Neural cell (in vitro differentiated cells): ENCODE measurements around the gene SLC25A21. TPM values are rescaled to one million over a fixed set of nuclear protein-coding genes. Genes with fewer than 3 reads are reported as not detected.

Experiments used
- H2AFZ ChIP-seq: fragments of 200-600, 300-800 bp; sonication (generic), shearing (Covaris generic); 2 replicates; pipeline ENCODE4 v1.6.0; 2014; ENCODE audit warnings: low read depth, mild to moderate bottlenecking, antibody characterized with exemption, low read length, moderate library complexity
- H3F3A ChIP-seq: fragments of 200-600 bp; shearing (Covaris generic); 2 replicates; pipeline ENCODE4 v1.6.1; 2016; ENCODE audit warnings: mild to moderate bottlenecking, moderate library complexity, mixed read lengths, antibody characterized with exemption, low read length; ENCODE audit not compliant: insufficient read depth, poor library complexity, severe bottlenecking
- H3K27ac ChIP-seq: fragments of 200-600, 300-800 bp; sonication (generic), shearing (Covaris generic); 2 replicates; pipeline ENCODE4 v1.5.1; 2014; ENCODE audit warnings: mild to moderate bottlenecking, low read length, moderate library complexity
- H3K27me3 ChIP-seq: fragments of 300-800, 200-600 bp; sonication (generic), shearing (Covaris generic); 2 replicates; pipeline ENCODE4 v1.6.0; 2014; ENCODE audit warnings: mild to moderate bottlenecking, low read depth, low read length, moderate library complexity; ENCODE audit not compliant: insufficient read depth
- H3K36me3 ChIP-seq: fragments of 300-800, 200-600 bp; sonication (generic), shearing (Covaris generic); 2 replicates; pipeline ENCODE4 v1.5.1; 2014; ENCODE audit warnings: mild to moderate bottlenecking, antibody characterized with exemption, low read length, moderate library complexity; ENCODE audit not compliant: insufficient read depth
- H3K4me2 ChIP-seq: fragments of 300-800, 200-600 bp; sonication (generic), shearing (Covaris generic); 2 replicates; pipeline ENCODE4 v1.6.0; 2014; ENCODE audit warnings: mild to moderate bottlenecking, low read length
- H3K4me3 ChIP-seq: fragments of 300-800, 200-600 bp; sonication (generic), shearing (Covaris generic); 2 replicates; pipeline ENCODE4 v1.5.1; 2014; ENCODE audit warnings: mild to moderate bottlenecking, low read length, moderate library complexity
- H3K79me2 ChIP-seq: fragments of 200-600 bp; shearing (Covaris generic); replicated peaks from 2 replicates; pipeline ENCODE4 v1.6.0; 2014; ENCODE audit warnings: mild to moderate bottlenecking, low read length, moderate library complexity; ENCODE audit not compliant: insufficient read depth
- H3K9ac ChIP-seq: fragments of 300-800, 200-600 bp; sonication (generic), shearing (Covaris generic); 2 replicates; pipeline ENCODE4 v1.6.1; 2016; ENCODE audit warnings: mild to moderate bottlenecking, low read length, mixed read lengths
- H3K9me2 ChIP-seq: fragments of 200-600 bp; shearing (Covaris generic); 2 replicates; pipeline ENCODE4 v1.6.1; 2016; ENCODE audit warnings: mild to moderate bottlenecking, low read length, mixed read lengths; ENCODE audit not compliant: insufficient read depth
- H3K9me3 ChIP-seq: fragments of 200-600, 300-800 bp; sonication (generic), shearing (Covaris generic); 2 replicates; pipeline ENCODE4 v1.6.1; 2016; ENCODE audit warnings: mild to moderate bottlenecking, mixed run types, low read length, moderate library complexity, mixed read lengths
- H4K20me1 ChIP-seq: fragments of 200-600 bp; shearing (Covaris generic); 2 replicates; pipeline ENCODE4 v1.6.1; 2016; ENCODE audit warnings: mild to moderate bottlenecking, mixed run types; ENCODE audit not compliant: insufficient read depth
- EP300 ChIP-seq: fragments of 450-650 bp; conservative IDR thresholded peaks from 2 replicates; pipeline ENCODE4 v1.6.1; 2014; ENCODE audit warnings: antibody characterized with exemption, mild to moderate bottlenecking, moderate library complexity; ENCODE audit not compliant: poor library complexity, severe bottlenecking
- EZH2 ChIP-seq: fragments of 200-600, 300-800 bp; shearing (Covaris generic), sonication (generic); IDR thresholded peaks from 2 replicates; pipeline ENCODE4 v1.6.1; 2014; ENCODE audit warnings: antibody characterized with exemption, low read length, borderline replicate concordance, mild to moderate bottlenecking; ENCODE audit not compliant: insufficient read depth, poor library complexity, severe bottlenecking
- RAD21 ChIP-seq: fragments of 450-650 bp; conservative IDR thresholded peaks from 2 replicates; pipeline ENCODE4 v1.6.1; 2014; ENCODE audit warnings: antibody characterized with exemption, mild to moderate bottlenecking, moderate library complexity
- REST ChIP-seq: IDR thresholded peaks from 2 replicates; pipeline ENCODE4 v1.6.1; 2012; ENCODE audit warnings: borderline replicate concordance
- SMC3 ChIP-seq: fragments of 450-650 bp; conservative IDR thresholded peaks from 2 replicates; pipeline ENCODE4 v1.6.1; 2014; ENCODE audit warnings: antibody characterized with exemption, mild to moderate bottlenecking, moderate library complexity; ENCODE audit not compliant: poor library complexity
- polyA plus RNA-seq: library from polyadenylated mRNA; depleted of rRNA; stranded (reverse); fragments of >200 nt; gene quantifications from 2 replicates; pipeline ENCODE4 v1.2.3, GENCODE V29; 2014

SLC25A21 gene
- polyA plus RNA-seq, 1 donor from 2014 or later: 0.35 TPM

DNA sequence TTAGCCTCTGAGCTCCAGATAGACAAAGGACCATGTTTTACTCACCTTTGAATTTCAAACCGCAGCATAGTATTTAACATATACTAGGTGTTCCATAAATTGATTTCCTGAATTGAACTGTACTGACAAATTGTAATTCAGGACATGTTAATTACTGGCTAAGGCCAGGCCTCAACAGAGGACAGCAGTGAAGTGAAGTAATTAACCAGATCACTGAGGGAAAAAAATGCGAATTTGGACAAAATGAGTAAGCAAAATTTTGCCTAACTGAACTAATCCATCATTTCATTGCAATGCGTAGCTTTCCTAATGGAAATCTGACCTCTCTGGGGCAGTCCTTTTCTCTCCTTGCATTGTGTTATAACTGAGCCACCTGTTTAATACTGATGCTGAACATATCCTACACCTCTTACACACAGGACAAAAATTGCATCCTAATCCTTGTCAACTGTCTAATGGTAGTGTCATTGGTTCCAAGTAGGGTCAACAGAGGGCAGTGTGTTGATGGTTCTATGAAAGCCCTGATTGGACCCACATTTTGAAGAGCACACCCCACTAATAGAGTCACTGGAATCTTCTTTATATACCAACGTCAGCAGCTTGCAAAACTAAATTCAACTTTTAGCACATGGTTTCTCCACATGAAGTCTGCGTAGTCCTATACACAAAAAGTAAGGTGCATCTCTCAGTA lies 148.4 kb downstream of the SLC25A21 start:
- no peak for TF ChIP-seq EZH2
- TF ChIP-seq SMC3: no peak
- TF ChIP-seq RAD21: no peak
- no peak for TF ChIP-seq REST
- Histone ChIP-seq H3K36me3 (no peaks in the 10 kb centered on the region), H3K27ac (no peak overlapping the region), H3K9me3 (no peaks in the 10 kb centered on the region), H3K79me2 (no peaks in the 10 kb centered on the region), H2AFZ (no peak overlapping the region), H3K9ac (no peak overlapping the region), H3F3A (no peaks in the 10 kb centered on the region), H3K9me2 (no peaks in the 10 kb centered on the region), H4K20me1 (no peaks in the 10 kb centered on the region), H3K4me2 (no peak overlapping the region), H3K27me3 (no peaks in the 10 kb centered on the region), H3K4me3 (no peak overlapping the region)

GRCh38 chr14:37021390-37021789 lies 151.0 kb downstream of the SLC25A21 start:
- Histone ChIP-seq H3K9me3 (no peaks in the 10 kb centered on the region), H3K9ac (no peak overlapping the region), H3K36me3 (no peaks in the 10 kb centered on the region), H4K20me1 (no peaks in the 10 kb centered on the region), H3K79me2 (no peaks in the 10 kb centered on the region), H3K4me2 (no peak overlapping the region), H3K27me3 (no peaks in the 10 kb centered on the region), H3K4me3 (no peak overlapping the region), H2AFZ (no peak overlapping the region), H3K9me2 (no peaks in the 10 kb centered on the region), H3K27ac (no peak overlapping the region), H3F3A (no peaks in the 10 kb centered on the region)
- TF ChIP-seq EP300: no peak

DNA sequence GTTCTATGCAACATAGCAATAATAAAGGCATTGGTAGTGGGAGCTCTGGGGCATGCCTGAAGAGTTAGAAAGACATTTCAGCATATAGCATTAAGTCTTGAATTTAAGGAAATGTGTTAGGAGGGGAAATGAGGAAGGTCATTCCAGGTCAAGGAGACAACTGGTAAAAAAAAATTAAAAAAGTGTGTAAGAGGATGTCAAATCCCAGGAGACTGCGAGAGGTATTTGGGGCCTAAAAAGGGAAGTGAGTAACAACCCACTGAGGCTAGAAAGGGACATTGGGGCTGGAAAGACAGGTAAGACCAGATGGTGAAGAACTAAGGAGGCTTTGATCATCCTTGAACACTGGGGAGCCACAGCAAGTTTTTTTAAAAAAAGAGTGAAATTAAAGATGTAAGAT lies 152.9 kb downstream of the SLC25A21 start:
- Histone ChIP-seq H3K9me3 (no peaks in the 10 kb centered on the region), H3K4me2 (no peak overlapping the region), H3K79me2 (no peaks in the 10 kb centered on the region), H3K36me3 (no peaks in the 10 kb centered on the region), H2AFZ (no peak overlapping the region), H3K27ac (no peak overlapping the region), H3F3A (no peaks in the 10 kb centered on the region), H3K9ac (no peak overlapping the region), H4K20me1 (no peaks in the 10 kb centered on the region), H3K27me3 (no peaks in the 10 kb centered on the region), H3K4me3 (no peak overlapping the region), H3K9me2 (no peaks in the 10 kb centered on the region)
- no peak for TF ChIP-seq SMC3
